GM21423 (cell line): ENCODE data around the gene B4GALT1.
"Not testable (repeated sequence)": the region's sequence is repeated elsewhere in the genome, so short reads cannot be mapped to it uniquely, and the experiment has no call there.

Experiments
- ATAC-seq: cut with Tn5 transposase; IDR thresholded peaks from one replicate; pipeline ENCODE4 v1.9.1; 2021; ENCODE audit warnings: mild to moderate bottlenecking, moderate library complexity; ENCODE audit not compliant: unreplicated experiment

The B4GALT1 gene

DNA sequence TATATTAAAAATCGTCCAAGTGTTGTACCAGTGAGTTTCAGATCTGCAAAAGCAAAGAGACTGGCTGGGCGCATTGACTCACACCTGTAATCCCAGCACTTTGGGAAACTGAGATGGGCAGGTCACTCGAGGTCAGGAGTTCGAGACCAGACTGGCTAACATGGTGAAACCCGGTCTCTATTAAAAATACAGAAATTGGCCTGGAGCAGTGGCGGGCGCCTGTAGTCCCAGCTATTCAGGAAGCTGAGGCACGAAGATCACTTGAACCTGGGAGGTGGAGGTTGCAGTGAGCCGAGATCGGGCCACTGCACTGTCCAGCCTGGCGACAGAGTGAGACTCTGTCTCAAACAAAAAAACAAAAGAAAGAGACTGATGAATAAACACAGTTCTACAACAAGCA is 18.3 kb upstream of the B4GALT1 start:
- no peak for ATAC-seq

DNA sequence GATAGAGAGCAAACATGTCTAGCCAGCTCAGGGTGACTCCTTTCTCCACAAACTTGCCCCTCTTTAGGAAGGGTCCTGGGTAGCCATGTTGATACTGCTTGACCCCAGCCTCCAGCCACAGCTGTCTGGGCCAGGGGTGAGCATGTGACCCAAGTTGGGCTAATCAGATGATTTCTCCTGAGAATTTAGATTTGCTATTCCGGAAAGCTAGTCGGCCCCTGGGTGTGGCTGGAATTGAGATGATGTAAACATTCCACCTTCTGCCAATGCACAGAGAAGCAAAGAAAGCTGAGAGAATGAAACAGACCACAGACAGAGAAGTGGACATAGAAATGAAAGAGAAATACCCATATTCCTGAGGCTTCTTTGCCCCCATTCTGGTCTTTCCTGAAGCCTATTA is 17.8 kb upstream of the B4GALT1 start:
- no peak for ATAC-seq

- ATAC-seq = no peak
These were observed 15.4 kb upstream of the B4GALT1 start for GRCh38 chr9:33182519-33182918.

DNA sequence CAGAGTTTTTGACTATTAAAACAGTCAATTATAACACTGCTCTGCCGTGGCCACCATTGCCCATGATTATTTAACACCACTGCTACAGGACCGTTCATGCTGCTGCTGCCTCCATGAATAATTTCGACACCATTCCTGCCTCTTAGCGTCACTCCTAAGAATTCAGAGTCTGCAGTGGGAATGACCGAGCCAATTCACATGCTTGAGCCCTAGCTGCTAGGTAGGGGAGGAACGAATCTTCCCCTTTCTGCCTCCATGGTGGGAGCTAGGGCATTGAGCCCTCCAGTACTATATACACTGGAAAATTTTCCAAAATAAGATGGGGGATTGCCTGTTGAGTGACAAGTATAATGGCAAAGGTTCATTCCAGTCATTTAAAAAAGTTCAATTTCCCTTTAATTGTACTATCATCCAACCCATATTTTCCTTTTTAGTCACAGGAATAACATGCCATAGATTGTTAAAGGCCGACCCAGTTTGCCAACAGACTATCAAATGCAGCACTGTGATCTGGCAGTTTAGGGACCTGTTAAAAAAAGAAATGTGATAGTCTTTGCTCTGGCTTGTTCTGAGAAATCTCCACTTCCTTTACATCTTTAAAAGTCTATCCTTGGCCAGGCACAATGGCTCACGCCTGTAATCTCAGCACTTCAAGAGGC is 13.5 kb upstream of the B4GALT1 start:
- ATAC-seq = no peak

- no peak for ATAC-seq
These were observed 12.0 kb upstream of the B4GALT1 start for GRCh38 chr9:33178972-33179697.

GRCh38 chr9:33177639-33178038 is 10.5 kb upstream of the B4GALT1 start:
- ATAC-seq = peak; percentile 88

GRCh38 chr9:33177086-33177485 is 9.9 kb upstream of the B4GALT1 start:
- no peak for ATAC-seq

DNA sequence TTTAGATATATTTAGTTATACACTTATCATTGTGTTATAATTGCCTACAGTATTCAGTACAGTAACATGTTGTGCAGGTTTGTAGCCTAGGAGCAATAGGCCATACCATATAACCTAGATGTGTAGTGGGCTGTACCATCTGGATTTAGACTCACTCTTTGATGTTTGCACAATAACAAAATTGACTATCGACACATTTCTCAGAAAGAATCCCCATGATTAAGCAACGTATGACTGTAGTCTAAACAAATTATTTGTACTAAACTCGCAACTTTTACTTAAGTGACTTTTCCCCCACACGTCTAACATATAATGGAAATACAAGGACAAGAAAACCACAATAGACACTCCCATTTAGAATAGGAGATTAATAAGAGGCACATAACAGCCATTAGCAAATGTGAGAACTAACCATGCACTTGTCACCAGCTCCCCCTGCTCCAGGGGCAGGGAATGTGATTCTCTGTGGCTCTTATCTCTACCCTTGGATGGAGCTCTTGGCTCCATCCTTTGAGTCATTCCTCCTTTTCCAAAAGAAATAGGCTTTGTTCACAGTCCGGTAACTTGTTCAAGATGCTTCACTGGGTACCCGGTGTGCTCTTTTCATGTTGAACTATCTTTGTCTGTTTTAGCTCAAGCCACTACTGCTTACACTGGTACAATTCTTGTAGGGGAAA is 8.7 kb upstream of the B4GALT1 start:
- no peak for ATAC-seq

DNA sequence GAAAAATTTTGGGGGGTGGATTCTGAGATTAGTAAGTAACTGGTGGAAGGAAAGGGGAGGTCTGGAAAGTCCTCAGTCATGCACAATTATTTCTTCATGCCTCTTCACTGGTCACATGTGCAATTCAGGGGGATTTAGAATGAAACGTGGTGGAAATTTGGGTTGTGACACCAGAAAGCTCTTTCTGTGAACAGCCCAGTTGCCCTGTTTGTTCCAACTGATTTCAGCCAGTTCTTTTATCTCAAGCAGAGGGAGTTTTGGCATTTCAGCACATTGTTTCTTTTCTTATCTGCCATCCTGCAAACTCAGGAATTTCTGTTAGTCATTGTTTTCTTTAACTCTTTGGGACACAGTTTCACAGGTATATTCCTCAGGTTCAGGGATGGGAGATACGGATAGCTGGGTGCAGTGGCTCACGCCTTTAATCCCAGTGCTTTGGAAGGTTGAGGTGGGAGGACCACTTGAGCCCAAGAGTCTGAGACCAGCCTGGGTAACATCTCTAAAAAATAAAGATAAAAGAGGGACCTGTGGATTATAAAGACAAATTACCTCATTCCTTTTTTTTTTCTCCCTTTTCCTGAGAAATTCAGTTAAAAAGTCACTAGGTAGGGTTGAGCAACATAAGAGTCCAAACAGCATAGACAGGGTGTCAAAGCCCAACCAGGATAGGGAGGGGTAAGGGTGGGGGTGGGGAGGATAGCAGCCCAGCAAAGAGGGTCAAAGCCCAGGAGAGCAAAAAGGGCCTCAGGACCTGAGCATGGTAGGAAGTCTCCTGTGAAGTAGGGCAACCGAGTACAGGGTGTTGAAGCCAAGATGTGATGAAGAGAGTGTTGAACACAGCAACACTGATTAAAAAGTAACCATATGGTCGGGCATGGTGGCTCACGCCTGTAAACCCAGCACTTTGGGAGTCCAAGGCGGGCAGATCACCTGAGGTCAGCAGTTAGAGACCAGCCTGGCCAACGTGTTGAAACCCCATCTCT is 5.4 kb upstream of the B4GALT1 start:
- ATAC-seq = no peak

DNA sequence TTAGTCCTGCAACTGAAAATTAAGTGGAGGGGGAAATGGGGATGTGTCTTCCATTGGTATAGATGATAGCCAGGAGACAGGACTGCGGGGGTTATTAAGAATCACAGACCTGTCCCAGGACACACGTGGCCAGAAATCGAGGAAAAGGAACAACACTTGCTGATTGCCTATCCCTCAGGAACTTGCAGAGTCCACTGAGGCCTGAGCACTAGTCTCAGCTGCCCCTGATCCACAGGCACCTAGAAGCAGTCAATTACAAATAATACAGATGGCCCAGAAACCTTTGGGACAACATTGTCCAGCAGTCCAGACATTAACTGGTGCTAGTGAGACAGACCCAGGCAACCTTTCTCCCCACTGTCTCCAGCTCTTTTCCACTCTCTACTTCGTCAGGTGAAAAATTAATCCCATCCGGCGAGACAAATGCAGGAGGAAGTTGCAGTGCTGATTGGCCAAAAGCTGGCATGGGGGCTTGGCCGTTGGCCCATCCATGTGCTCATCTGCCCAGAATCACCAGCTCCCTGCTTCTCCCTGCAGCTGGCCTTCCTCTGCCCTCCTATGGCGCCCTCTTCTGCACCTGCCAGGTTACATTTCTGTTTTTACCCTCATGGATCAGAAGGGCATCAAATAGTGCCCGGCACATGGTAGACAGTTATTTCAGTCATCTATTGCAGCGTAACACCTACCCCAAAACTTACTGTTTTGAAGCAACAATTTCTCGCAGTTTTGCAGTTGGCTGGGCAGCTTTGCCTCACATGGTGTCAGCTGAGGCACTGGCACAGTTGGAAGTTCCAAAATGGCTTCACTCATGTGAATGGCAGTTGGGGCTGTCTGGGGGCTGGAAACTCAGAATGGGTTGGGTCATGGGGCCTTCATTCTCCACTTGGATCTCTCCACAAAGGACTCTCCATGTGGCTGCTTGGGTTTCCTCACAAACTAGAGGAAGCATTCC is 3.6 kb upstream of the B4GALT1 start:
- ATAC-seq = no peak

DNA sequence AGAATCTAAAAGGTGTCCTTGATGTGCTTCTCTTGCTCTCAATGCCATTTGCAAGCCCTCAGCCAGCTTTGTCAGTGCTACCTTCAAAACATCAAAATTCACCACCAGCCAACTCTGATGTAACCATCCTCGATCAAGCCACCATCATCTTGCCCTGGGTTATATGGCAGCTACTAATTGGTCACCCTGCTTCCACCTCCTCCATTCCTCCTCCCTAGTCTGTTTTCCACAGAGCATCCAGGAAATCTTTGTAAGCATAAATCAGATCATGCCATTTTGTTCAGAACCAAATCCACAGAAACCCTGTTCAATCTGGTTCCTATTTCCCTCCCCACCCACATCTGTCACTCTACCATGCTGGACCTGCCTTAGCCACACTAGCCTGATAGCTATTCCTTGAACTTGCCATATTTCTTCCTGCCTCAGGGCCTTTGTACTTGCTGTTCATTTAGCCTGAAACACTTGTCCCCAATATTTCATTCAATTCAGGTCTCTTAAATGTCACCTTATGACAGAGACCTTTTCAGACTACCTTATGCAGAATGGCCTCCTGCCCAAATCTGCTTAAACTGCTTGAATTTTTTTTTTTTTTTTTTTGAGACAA is 1.9 kb upstream of the B4GALT1 start:
- no peak for ATAC-seq

DNA sequence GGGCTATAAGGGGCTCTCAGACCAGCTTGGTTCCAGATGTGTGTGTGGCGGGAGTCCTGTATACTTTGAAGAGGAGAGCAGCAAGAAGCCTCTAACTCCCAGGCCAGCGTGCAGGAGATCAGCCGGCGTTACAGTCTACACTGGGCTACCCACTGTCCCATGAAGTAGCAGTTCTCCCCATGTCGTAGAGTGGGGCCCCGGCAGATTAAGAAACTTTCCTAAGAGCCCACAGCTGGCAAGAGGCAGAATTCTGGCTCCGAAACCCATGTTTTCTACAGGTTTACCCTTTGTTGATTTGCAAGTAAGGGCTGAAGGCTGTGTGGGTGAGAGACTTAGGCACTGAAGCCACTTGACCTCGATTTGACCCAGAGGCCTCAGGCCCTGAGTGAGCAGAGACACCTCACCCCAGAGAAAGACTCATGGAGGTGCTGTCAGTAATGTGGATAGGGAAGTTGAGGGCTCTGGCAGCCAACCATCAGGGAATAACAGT is 881 bp upstream of the B4GALT1 start:
- no peak for ATAC-seq

DNA sequence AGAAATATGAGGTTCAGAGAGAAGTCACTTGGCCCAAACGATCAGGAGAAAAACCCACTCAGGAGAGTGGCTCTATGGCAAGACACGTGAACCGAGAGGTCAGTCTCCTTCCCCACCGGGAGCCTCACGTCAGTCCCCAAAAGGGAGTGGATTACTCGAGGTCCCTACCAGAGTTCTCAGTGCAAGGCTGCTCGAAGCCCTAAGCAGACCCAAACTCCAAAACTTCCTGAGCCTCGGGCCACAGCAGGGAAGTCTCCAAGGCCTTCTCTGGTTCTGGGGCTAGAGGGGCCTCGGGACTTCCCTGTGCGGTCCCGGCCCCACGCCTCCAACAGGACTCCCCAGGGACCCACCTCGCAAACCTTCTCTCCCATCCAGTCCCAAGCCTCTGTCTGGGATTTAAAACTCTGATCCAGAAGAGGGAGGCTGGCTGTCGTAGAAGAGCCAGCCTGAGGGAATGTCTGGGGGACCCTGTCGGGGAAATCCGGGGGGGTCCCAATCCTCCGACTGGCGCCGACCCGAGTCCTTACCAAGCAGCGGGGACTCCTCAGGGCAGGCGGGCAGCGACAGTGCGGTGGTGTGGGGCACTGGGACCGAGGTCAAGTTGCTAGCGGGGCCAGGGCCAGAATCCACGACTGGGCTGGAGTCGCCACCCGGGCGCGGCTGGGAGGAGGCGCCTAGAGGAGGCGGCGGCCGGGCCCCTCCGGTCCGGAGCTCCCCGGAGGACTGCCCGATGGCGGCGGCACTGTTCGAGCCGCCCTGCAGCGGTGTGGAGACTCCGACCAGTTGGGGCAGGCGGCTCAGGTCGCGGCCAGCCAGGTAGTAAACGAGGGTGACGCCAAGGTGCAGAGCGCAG is 679 bp downstream of the B4GALT1 start:
- ATAC-seq = peak; percentile 1

GRCh38 chr9:33165263-33166151 is 1.6 kb downstream of the B4GALT1 start:
- ATAC-seq = peak; percentile 27

DNA sequence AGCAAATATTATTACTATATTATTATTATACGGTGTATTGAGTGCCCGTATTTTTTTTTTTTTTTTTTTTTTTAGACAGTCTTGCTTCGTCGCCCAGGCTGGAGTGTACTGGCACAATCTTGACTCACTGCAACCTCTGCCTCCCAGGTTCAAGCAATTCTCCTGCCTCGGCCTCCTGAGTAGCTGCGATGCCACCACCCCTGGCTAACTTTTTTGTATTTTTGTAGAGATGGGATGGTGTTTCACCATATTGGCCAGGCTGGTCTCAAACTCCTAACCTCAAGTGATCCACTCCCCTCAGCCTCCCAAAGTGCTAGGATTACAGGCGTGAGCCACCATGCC is 2.2 kb downstream of the B4GALT1 start:
- not testable (repeated sequence) for ATAC-seq

GRCh38 chr9:33164138-33164809 is 2.9 kb downstream of the B4GALT1 start:
- no peak for ATAC-seq
